HG03060 (cell line): ENCODE data around the gene SPDYE3.
"Not testable (repeated sequence)": the region's sequence is repeated elsewhere in the genome, so short reads cannot be mapped to it uniquely, and the experiment has no call there.

Experiments
- ATAC-seq: cut with Tn5 transposase; IDR thresholded peaks from one replicate; pipeline ENCODE4 v1.9.1; 2021; ENCODE audit warnings: low read depth, moderate number of reproducible peaks; ENCODE audit not compliant: unreplicated experiment

The SPDYE3 gene, protein sequence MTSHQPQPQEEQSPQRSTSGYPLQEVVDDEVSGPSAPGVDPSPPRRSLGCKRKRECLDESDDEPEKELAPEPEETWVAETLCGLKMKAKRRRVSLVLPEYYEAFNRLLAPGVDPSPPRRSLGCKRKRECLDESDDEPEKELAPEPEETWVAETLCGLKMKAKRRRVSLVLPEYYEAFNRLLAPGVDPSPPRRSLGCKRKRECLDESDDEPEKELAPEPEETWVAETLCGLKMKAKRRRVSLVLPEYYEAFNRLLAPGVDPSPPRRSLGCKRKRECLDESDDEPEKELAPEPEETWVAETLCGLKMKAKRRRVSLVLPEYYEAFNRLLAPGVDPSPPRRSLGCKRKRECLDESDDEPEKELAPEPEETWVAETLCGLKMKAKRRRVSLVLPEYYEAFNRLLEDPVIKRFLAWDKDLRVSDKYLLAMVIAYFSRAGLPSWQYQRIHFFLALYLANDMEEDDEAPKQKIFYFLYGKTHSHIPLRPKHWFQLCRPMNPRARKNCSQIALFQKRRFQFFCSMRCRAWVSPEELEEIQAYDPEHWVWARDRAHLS

DNA sequence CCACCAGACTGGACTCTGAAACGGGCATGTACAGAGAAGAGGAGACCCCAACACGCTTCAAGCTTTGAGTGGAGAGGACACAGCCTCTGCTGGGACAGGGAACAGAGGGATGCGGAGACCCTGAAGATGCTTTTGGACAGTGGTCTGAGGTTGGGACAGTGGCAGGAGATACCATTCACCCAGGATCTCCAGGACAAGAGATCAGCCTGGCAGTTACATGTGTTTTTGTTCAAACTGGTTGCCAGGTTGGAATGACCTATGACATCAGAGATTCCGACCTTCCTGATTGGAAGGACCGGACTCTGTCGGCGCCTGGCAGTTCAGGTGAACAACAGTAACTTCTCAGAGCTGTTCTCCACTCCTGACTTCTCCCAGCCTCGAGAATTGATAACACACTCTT lies at the start of gene SPDYE3:
TSS of gene SPDYE3 (plus strand) at position 301 of the 400 bp plus-strand sequence. CDS start 184 bp downstream, outside the sequence.
- not testable (repeated sequence) for ATAC-seq

DNA sequence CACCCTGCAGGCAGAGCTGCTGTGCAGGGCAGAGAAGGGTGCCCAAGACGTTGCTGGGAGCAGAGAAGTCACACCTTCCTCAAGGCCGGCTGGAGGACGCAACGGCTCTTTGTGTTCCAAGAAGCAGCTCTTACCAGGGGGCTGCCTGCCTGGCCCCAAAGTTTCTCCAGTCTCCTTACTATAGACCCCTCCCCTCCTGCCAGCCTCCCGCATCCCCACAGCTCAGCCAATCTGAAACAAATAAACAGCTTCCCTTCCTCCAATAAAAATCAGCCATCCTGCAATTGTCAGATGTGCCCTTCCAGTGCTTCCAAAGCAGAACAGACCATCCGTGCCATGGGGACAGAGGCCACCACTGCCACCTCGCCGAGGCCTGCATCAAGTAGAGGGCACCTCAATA lies 47.5 kb upstream of the SPDYE3 start:
- ATAC-seq = not testable (repeated sequence)

DNA sequence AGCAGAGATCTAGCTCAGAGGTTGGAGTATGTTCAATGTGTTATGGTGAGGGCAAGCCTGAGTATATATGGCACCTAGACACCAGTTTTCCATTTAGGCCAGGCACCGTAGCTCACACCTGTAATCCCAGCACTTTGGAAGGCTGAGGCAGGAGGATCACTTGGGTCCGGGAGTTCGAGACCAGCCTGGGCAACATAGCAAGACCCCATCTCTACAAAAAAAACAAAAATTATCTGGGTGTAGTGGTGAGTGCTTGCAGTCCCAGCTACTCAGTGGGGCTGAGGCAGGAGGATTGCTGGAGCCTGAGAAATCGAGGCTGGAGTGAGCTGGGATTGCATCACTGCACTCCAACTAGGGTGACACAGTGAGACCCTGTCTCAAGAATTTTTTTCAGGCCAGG lies 44.6 kb upstream of the SPDYE3 start:
- ATAC-seq = not testable (repeated sequence)

DNA sequence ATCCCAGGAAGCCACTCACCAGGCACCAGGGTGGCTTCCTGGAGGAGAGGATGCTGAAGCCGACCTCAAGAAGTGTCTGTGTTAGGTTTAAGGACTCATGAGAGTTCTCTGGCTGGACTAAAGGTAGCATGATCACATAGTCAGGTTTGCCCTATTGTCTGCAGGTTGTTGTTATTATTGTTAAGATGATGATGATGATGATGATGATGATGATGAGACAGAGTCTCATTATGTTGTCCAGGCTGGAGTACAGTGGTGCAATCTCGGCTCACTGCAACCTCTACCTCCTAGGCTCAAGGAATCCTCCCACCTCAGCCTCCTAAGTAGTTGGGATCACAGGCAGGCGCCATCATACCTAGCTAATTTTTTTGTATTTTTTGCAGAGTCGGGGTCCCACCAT lies 43.3 kb upstream of the SPDYE3 start:
- not testable (repeated sequence) for ATAC-seq

DNA sequence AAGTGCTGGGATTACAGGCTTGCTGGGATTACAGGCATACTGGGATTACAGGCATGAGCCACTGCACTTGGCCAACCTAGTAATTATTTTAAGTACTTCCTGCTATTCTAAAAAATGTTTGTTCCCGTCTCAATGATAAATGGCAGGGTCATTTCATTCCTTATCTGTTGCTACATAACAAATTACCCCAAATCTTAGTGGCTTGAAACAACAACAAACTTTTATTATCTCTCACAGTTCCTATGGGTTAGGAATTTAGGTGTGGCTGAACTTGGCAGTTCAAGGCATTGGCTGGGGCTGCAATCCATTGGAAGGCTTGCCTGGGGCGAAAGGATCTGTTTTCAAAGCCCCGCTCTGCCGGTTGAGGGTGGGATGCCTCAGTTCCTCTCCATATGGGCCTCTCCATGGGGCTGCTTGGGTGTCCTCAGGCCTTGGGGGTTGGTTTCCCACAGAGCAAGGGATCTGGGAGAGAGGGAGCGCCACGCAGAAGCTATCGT lies 42.8 kb upstream of the SPDYE3 start:
- ATAC-seq = not testable (repeated sequence)

DNA sequence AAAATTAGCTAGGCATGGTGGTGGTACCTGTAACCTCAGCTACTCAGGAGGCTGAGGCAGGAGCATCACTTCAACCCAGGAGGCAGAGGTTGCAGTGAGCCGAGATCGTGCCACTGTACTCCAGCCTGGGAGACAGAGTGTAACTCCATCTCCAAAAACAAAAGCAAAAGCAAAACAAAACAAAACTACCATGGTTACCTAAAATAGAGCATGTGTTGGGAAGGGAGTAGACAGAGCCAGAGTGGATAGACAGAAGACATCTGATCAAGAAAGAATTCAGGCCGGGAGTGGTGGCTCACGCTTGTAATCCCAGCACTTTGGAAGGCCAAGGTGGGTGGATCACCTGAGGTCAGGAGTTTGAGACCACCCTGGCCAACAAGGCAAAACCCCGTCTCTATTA lies 41.7 kb upstream of the SPDYE3 start:
- ATAC-seq = not testable (repeated sequence)

DNA sequence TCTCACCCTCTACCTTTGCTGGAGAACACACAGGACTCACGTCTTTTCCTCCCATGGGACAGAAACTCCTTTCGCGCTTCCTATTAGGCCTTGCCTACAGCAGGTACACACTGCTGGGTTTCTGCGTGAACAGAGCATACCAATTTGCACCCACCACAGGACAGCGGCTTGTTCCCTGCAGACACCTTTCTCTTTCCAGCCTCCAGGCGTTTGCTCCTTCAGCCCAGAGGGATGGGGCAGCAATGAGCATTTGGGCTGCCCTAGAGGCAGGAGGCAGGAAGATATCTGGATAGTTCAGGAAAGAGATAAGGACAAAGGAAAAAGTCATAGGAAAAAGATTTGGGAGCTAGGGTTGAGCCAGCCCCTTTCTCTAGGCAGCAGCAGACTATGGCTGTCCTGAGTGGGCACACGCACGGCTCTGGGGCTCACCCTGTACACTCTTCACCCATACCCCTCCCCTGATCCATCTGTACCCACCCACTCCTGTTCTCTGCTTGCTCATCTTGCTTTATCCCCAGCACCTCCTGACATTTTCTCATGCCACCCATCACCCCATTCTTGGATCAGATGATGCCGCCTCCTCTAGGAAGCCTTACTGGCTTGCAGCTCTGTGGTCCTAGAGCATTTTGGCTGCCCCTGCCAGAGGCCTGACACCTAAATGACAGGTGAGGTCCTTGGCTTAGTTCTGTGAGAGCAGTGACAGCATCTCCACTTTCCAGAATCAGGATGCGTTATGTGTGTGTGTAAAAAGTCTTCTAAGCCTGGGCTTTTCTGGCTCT lies 40.7 kb upstream of the SPDYE3 start:
- ATAC-seq = no peak

DNA sequence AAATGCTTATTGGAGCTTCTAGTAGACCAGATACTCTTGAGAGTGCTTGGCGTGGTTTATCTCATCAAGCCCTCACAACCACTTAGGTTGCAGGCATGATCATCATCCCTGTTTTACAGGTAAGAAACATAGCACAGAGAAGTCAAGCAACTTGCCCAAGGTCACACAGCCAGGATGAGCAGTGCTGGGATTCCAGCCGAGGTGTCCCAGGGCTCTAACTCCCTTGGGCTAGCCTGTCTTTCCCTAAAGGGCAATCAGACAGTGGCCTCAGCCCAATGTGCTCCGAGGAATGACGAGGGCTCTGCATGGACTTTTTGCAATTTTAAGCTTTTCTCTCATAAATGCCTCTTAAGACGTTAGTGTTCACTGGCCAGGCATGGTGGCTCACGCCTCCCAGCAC lies 39.9 kb upstream of the SPDYE3 start:
- no peak for ATAC-seq

DNA sequence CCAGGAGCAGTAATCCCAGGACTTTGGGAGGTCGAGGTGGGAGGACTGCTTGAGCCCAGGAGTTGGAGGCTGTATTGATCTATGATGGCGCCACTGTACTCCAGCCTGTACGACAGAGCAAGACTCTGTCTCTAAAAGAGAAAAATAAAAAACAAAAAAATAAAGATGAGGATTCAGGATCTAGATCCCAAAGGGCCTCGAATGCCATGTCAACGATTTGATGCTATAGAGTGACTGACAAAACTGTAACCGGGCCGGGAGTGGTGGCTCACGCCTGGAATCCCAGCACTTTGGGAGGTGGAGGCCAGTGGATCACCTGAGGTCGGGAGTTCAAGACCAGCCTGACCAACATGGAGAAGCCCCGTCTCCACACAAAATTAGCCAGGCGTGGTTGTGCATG lies 38.6 kb upstream of the SPDYE3 start:
- not testable (repeated sequence) for ATAC-seq

DNA sequence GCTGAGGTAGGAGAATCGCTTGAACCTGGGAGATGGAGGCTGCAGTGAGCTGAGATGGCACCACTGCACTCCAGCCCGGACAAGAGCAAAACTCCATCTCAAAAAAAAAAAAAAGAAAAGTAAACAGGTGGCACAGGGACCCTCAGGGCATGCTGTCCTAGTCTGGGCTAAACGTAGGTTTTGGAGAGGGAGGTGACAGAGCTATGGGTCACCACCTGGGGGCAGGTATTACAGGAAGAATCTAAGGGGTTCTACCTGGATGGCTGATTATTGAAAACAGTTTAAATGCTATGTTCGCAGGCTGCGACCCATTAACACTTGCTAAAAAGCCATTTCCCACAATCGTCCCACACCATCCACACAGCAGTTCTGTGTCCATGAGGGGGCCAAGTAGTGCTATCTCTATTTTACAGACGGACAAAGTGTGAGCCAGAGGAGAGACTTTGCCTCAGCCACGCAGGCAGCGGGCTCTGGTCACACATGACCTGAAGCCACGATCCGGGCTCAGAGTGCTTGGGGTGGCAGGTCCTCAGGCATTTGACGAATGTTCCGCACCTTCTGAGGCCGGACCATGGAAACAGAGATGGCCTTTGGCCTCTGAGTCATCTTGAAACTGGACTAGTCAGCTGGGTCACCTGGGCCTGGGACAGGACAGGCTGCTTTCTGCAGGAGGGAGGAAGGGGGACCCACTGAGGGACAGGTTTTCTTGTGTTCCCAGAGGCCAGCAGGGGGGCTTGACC lies 38.0 kb upstream of the SPDYE3 start:
- not testable (repeated sequence) for ATAC-seq

DNA sequence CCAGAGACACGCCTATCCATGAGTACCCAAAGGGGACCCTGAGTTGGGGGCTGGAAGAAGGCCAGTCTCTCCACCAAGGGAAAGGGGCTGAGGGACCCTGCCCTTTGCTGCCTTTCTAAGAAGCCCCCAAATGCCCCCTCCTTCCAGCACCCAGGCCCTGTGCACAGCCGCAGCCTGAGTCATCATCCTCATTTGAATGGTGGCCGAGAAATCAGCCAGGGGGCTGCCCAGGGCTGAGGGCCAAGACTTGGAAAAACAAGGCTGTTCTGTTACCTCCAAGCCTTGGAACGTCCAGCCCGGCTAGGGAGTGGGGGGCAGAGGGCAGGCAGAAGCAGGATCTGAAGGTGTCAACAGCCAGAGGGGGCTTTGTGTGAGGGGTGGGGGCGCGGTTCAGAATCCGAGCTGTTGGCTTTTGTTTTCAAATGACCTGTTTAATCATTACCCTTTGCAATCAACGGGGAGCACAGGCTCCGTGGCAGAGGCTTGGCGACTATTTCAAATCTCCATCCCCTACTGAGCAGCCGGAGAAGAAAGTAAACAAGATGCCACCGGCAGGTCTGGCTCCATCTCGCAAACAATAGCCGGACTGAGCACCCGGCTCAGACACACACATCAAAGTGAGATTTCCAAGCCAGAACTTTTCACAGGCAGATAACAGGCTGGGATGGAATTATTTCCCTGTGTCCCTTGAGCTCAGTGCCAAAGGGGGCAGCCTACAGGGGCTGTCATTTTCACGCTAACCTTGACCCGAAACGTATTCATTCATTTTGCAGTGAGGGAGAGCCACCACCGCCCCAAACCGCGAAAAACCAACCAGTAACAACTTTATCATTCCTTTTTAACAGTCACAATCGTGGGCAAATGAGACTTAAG lies 37.2 kb upstream of the SPDYE3 start:
- not testable (repeated sequence) for ATAC-seq

DNA sequence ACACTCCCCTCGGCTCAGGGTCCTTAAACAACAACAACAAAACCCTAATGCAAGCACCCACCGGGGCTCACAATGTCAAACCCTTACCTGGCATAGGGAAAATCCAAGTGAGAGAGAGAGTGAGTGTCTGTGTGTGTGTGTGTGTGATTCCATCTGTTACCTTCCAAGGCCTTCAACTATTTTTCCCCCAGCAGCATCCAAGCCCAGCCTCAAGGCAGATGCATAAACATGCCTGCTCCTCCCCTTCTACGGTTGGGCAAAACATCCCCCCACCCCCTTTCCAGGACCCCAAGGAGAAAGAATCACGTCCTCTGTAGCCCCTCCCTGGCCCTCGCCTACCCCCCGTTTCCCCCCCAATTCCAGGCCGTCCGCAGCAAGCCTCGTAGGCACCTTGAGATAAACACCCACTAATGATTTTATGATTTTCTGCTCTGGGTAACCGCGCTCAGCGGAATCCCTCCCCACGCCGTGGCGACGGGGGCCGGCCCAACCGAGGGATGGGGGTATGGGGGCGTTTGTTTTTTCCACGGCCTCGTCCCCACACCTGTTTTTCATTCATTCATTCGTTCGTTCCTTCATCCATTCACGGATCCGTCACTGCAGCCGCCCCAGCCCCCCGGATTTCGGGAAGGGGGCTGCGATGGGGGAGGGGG lies 36.4 kb upstream of the SPDYE3 start:
- not testable (repeated sequence) for ATAC-seq

DNA sequence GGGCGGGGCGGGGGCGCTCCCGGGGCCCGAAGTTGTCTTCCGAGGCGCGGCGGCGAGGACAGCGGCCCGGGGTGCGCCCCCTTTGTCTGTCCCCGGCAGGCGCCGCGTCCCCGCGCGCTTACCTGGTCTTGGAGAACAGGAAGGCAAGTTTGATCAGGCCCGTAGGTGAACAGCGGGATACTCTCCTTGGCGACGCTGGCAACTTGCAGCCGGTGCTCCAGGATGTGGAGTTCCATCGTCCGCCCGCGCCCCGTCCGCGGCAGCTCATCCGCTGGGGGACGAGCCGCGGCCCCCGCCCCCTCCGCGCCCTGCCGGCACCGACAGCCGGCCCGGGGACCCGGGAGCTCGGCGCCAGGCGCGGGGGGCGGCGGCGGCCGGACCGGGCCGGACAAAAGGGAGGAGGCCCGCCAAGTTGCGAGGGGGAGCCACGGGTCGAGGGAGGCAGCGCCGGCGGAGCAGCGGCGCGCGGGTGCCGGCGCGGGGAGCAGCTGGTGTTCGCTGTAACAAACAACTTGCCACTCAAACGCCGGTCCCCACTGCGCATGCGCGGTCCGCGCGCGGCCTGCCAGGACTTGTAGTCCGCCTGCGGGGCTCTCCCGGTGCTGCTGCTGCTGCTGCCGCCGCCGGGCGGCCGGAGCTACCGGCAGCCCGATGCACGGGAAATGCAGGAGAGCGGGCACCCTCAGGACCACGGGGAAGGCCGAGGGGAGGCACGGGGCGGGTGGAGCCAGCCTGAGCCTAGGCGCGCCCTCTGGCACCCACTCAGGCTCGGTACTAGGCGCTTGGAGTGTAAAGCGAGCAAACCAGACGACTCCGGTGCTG lies 35.6 kb upstream of the SPDYE3 start:
- ATAC-seq = peak; percentile 67

DNA sequence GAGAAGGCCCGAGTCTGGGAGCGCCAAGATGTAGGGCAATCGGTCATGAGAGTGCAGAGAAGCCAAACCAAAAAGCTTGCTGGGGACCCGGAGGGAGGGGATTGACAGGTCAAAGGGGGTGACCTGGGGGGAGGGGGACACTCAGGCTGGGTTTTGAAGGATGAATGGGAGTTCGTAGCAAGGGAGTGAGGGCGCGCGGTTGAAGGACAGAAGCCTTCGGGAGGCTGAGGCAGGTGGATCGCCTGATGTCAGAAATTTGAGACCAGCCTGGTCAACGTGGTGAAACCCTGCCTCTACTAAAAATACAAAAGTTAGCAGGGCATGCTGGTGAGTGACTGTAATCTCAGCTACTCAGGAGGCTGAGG lies 35.0 kb upstream of the SPDYE3 start:
- ATAC-seq = not testable (repeated sequence)

DNA sequence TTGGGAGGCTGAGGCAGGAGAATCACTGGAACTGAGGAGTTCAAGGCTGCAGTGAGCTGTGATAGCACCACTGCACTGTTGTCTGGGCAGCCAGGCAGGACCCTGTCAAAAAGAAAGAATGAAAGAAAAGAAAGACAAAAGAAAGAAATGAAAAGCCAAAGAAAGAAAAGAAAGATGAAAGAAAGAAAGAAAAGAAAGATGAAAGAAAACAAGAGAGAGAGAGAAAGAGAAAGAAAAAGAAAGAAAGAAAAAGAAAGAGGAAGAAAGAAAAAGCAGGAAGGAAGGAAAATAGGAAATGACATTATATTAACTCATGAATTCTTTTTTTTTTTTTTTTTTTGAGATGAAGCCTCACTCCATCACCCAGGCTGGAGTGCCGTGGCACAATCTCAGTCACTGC lies 32.4 kb upstream of the SPDYE3 start:
- ATAC-seq = no peak

DNA sequence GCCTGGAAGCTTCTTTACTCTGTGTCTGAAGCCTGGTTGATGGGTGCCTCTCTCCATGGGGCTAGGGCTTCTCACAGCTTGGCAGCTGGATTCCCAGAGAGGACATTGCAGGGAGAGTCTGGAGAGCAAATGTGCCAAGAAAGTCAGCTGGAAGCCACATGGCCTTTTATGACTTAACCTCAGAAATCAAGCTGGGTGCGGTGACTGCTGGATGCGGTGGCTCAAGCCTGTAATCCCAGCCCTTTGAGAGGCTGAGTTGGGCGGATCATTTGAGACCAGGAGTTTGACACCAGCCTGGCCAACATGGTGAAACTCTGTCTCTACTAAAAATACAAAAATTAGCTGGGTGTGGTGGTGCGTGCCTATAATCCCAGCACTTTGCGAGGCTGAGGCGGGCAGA lies 31.4 kb upstream of the SPDYE3 start:
- not testable (repeated sequence) for ATAC-seq

DNA sequence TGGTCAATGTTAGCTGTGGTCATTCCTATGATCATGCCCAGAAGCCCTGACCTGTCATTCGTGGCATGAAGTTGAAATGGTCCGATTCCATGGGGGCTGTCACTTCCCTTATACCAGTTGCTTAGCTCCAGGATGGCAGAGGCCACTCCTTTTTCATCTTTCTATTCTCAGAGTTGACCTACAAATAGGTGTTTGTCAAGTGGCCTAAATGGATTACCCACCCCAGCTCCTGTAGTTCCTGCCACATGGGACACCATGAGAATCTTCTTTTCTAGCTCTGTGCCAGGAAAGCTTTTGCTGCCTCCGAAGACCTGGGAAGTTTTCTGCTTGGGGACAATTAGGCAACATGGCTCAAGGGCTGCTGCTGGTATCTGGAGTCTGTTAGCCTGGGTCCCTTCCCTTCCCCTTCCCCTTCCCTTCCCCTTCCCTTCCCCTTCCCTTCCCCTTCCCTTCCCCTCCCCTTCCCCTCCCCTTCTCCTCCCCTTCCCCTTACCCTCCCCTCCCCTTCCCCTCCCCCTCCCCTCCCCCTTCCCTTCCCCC lies 25.4 kb upstream of the SPDYE3 start:
- ATAC-seq = not testable (repeated sequence)

DNA sequence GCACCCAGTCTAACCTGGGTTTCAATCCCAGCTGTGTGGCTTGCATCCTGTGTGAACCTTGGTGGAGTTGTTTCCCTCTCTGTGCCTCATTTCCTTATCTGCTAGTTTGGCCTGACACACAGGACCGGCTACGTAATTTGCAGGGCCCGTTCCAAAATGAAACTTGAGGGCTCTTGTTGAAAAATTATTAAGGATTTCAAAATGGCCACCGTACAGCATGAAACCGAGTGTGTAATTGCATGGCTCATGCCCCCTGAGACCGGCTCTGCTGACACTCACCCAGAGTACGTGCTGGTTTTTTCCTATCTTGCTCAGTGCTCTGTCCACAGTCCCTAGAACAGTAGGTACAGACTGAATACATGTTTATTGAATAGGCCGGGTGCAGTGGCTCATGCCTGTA lies 24.4 kb upstream of the SPDYE3 start:
- not testable (repeated sequence) for ATAC-seq
